Measurements from ENCODE around the gene CPZ. TPM values are rescaled to one million over a fixed set of nuclear protein-coding genes. Genes with fewer than 3 reads are reported as not detected.

The CPZ gene
- total RNA-seq, 4 donors from 2014 or later: 1.2 to 2.0 (median 1.5) TPM; not detected in 1

GRCh38 chr4:8545439-8545765 is 47.2 kb upstream of the CPZ start:
- no peaks in the 10 kb centered on the region for H3K36me3 ChIP-seq
- TF ChIP-seq POLR2A (IDR thresholded peaks at IDR 0.05): no peak
- TF ChIP-seq CTCF (IDR thresholded peaks at IDR 0.05): no peak
- DNase-seq: peak in 2 of 3 donors; percentile 19 to 28

DNA sequence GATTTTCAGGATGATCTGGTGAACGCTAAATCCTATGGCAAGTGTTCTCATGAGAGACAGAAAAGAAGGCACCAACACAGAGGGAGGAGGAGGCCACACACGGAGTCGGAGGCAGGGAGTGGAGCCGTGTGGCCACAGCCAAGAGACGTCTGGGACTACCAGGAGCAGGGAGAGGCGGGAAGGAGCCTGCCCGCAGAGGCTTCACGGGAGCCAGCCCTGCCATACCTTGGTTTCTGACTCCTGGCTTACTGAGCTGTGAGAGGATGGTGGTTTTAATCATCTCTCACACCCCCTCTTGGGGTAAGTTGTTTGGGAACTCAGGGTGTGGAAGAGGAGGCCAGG is 45.8 kb upstream of the CPZ start:
- Histone ChIP-seq H3K36me3 (no peaks in the 10 kb centered on the region), H3K4me1 (no peaks in the 10 kb centered on the region), H3K27me3 (no peaks in the 10 kb centered on the region), H3K9me3 (no peaks in the 10 kb centered on the region), H3K4me3 (no peak overlapping the region), H3K27ac (no peak overlapping the region)
- TF ChIP-seq POLR2A (IDR thresholded peaks at IDR 0.05): no peak
- TF ChIP-seq CTCF (IDR thresholded peaks at IDR 0.05): no peak
- no peak for DNase-seq

More at GRCh38 chr4:8545439-8545765, 47.2 kb upstream of the CPZ start:
- Histone ChIP-seq H3K27ac (no peak overlapping the region), H3K4me1 (no peaks in the 10 kb centered on the region), H3K27me3 (no peaks in the 10 kb centered on the region), H3K4me3 (no peak overlapping the region), H3K9me3 (no peaks in the 10 kb centered on the region)

DNA sequence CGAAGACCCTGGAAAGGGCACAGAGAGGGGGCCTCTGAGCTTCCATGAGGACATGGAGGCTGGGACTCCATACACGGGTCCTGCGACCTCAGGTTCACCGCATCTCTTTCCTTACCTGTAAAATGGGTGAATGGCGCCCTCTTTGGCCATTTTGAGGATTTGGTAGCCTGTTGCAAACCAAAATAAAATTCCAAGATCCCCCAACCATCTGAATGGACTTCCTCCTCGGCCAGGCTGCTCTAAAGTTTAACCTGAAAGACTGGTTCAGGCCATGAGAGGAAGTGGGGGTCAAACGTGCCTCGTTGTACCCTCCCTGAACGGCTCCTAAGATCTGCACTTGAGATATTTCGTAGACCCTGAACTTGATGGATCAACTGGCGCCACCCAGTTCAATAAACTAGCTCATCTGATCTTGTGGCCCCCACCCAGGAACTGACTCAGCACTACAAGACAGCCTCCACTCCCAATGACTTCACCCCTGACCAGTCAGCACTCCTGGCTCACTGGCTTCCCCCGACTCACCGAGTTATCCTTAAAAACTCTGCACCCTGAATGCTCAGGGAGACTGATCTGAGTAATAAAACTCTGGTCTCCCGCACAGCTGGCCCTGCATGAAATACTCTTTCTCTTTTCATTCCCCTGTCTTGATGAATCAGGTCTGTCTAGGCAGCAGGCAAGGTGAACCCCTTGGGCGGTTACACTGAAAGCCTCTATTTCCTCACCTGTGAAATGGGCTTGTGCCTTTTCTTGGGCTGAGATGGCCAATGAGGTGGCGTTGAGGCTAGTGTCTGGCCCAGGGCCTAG is 45.3 kb upstream of the CPZ start:
- no peaks in the 10 kb centered on the region for H3K9me3 ChIP-seq
- H3K36me3 ChIP-seq: no peaks in the 10 kb centered on the region
- H3K4me3 ChIP-seq: no peak overlapping the region
- TF ChIP-seq POLR2A (IDR thresholded peaks at IDR 0.05) (no peak), CTCF (IDR thresholded peaks at IDR 0.05) (peak in 4 of 6 experiments; percentile 12 to 34 (median 24))
- no peak overlapping the region for H3K27ac ChIP-seq
- no peaks in the 10 kb centered on the region for H3K4me1 ChIP-seq
- no peaks in the 10 kb centered on the region for H3K27me3 ChIP-seq
- DNase-seq: no peak

DNA sequence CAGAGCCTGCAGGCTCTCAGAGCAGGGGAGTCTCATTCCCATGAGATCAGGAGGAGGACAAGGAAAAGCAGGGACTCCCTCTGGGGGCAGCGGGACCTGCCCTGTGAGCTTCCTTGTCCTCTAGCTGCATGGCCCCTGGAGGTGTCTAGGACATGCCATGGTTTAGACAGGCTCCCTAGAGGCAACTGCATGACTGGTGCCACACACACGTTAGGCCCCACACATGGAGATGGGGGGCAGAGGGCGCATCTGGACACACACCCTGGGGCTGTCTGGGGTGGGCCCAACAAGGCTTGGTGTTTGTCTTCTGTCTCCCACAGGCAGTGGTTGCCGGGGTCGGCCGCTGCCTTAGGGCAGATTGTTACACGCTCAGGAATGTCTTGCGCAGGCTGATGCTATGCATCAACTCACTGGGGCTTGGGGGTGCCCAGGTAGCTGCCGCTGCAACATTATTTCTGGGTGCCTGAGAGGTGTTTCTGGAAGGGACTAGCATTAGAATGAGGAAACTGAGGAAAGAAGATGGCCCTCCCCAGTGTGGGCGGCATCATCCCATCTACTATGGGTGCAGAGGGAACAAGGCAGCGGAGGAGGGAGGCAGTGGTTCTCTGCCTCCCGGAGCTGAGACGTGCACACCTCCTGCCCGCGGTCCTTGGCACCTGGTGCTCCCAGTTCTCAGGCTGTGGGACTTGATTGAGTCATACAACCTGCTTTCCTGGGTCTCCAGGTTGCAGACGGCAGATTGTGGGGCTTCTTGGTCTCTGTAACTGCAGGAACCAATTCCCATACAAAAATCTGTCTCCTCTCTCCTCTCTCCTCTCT is 44.4 kb upstream of the CPZ start:
- no peak overlapping the region for H3K27ac ChIP-seq
- H3K9me3 ChIP-seq: no peaks in the 10 kb centered on the region
- no peaks in the 10 kb centered on the region for H3K27me3 ChIP-seq
- TF ChIP-seq CTCF (IDR thresholded peaks at IDR 0.05) (no peak), POLR2A (IDR thresholded peaks at IDR 0.05) (no peak)
- H3K4me1 ChIP-seq: no peaks in the 10 kb centered on the region
- no peaks in the 10 kb centered on the region for H3K36me3 ChIP-seq
- DNase-seq: no peak
- no peak overlapping the region for H3K4me3 ChIP-seq

GRCh38 chr4:8548731-8549351 is 43.7 kb upstream of the CPZ start:
- Histone ChIP-seq H3K36me3 (no peaks in the 10 kb centered on the region), H3K27me3 (no peaks in the 10 kb centered on the region), H3K9me3 (no peaks in the 10 kb centered on the region), H3K4me3 (no peak overlapping the region), H3K27ac (no peak overlapping the region), H3K4me1 (no peaks in the 10 kb centered on the region)
- DNase-seq: peak in 1 of 3 donors; percentile 27
- no peak for TF ChIP-seq CTCF (IDR thresholded peaks at IDR 0.05)
- no peak for TF ChIP-seq POLR2A (IDR thresholded peaks at IDR 0.05)

Measured in Peyer's patch (tissue), 4 donors.